Measurements from ENCODE around the gene CEACAM16. TPM values are rescaled to one million over a fixed set of nuclear protein-coding genes. Genes with fewer than 3 reads are reported as not detected.

Gene CEACAM16
- polyA plus RNA-seq, 1 donor (not counting 4 experiments of a cell fraction or from before 2014, with no cell fraction given) = not detected

DNA sequence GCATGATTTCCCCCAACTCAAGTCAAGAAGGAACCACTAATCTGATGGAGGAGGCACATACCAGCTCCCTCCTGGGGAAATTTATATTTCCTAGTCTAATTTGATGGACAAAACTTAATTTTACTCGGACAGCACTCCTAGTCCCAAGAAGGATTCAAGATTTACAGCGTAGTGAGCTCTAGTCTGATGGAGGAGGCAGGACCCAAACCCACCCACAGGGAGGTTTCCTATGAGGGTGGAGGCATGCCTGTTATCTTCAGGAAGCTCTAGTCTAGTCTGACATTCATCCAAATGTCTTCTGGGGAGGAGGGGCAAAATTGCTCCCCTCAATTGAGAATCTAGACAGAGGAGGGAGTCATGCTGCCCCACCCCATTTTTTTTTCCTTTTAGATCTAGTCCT is 39.2 kb downstream of the CEACAM16 start:
- H3K9ac ChIP-seq (ENCODE audit: control insufficient read depth, extremely low read depth, insufficient read depth, low read length) = no peak overlapping the region
- peaks cover 24% of the 10 kb centered on the region for H3K4me1 ChIP-seq (ENCODE audit: control insufficient read depth, extremely low read depth, insufficient read depth, low read length)
- H3K79me2 ChIP-seq (ENCODE audit: control insufficient read depth, insufficient read depth, low read length) = no peaks in the 10 kb centered on the region
- no peaks in the 10 kb centered on the region for H4K20me1 ChIP-seq (ENCODE audit: control insufficient read depth, extremely low read depth, insufficient read depth, low read length)
- no peaks in the 10 kb centered on the region for H3K36me3 ChIP-seq (ENCODE audit: control insufficient read depth in 2 of 2, extremely low read depth in 1 of 2, insufficient read depth in 2 of 2, low read length in 2 of 2)
- no peak overlapping the region for H3K27ac ChIP-seq (ENCODE audit: control insufficient read depth, insufficient read depth, low read length)
- no peak for DNase-seq (ENCODE audit: low read depth, low spot score)
- H3K27me3 ChIP-seq (ENCODE audit: control insufficient read depth, extremely low read depth, insufficient read depth, low read length) = no peaks in the 10 kb centered on the region
- no peak for FAIRE-seq
- no peak overlapping the region for H2AFZ ChIP-seq (ENCODE audit: control insufficient read depth, low read length)
- no peak for TF ChIP-seq EZH2 (IDR thresholded peaks at IDR 0.05; ENCODE audit: low read length)
- TF ChIP-seq, protein P1, sequence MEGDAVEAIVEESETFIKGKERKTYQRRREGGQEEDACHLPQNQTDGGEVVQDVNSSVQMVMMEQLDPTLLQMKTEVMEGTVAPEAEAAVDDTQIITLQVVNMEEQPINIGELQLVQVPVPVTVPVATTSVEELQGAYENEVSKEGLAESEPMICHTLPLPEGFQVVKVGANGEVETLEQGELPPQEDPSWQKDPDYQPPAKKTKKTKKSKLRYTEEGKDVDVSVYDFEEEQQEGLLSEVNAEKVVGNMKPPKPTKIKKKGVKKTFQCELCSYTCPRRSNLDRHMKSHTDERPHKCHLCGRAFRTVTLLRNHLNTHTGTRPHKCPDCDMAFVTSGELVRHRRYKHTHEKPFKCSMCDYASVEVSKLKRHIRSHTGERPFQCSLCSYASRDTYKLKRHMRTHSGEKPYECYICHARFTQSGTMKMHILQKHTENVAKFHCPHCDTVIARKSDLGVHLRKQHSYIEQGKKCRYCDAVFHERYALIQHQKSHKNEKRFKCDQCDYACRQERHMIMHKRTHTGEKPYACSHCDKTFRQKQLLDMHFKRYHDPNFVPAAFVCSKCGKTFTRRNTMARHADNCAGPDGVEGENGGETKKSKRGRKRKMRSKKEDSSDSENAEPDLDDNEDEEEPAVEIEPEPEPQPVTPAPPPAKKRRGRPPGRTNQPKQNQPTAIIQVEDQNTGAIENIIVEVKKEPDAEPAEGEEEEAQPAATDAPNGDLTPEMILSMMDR (optimal IDR thresholded peaks at IDR 0.05 in 1 of 3, IDR thresholded peaks at IDR 0.05 in 1 of 3, conservative IDR thresholded peaks at IDR 0.05 in 1 of 3; ENCODE audit: extremely low read depth in 1 of 3, insufficient read depth in 2 of 3, low read length in 3 of 3) = no peak
- H3K4me3 ChIP-seq (ENCODE audit: control insufficient read depth in 2 of 3, extremely low read depth in 1 of 3, insufficient read depth in 2 of 3, low read depth in 1 of 3, low read length in 3 of 3) = no peak overlapping the region
- dilution Hi-C loops (cut with MboI; ENCODE audit: extremely low pct_ligation_motif_present, low sequenced_read_pairs) = no loop called here
- H3K4me2 ChIP-seq (ENCODE audit: control insufficient read depth, extremely low read depth, insufficient read depth, low read depth, low read length) = no peak overlapping the region
- H3K9me1 ChIP-seq (ENCODE audit: control insufficient read depth, extremely low read depth, insufficient read depth, low read length) = no peaks in the 10 kb centered on the region
- H3K9me3 ChIP-seq (ENCODE audit: control insufficient read depth, low read depth, low read length) = no peaks in the 10 kb centered on the region

DNA sequence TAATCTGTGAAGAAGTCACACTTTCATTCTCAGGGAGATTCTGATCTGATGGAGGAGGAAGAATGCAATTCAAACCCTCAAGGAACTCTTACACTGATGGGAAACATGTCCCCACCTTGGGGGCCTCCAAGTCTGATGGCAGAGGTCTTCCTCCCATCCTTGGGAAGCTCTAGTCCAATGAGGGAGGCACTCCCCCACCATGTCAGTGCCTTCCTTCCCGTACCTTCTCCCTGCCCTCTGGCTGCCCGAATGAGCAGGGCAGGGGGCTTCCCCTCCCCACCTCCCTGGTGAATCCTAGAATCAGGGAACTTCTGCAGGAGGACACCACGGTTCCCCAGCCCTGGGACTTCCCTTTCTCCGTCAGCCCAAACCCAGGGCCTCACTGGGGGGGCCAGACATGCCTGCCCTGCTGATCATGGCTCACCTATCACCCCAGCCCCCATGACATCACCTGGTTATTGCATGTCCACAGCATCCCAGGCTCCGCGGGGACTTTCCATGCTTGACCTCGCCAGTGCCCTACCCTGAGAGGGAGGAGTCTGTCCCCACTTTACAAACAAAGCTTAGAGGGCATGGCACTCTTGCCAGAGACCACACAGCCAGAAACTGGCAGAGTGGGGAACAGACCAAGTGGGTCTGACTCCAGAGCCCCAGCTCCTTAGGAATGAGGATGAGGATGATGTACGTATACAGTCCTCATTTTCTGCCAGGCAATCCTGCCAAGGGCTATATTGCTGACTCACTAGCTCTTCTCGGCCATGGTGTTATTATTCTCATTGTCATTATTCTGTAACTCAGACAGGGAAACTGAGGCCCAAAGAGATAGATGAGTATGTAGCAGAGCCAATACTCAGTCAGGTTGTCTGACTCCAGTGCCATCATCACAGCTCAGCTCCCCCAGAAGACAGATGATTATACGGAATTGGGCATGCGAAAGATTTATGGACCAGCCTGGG is 39.9 kb downstream of the CEACAM16 start:
- TF ChIP-seq, protein P1 (optimal IDR thresholded peaks at IDR 0.05 in 1 of 3, IDR thresholded peaks at IDR 0.05 in 1 of 3, conservative IDR thresholded peaks at IDR 0.05 in 1 of 3; ENCODE audit: extremely low read depth in 1 of 3, insufficient read depth in 2 of 3, low read length in 3 of 3) = no peak
- no peak for TF ChIP-seq EZH2 (IDR thresholded peaks at IDR 0.05; ENCODE audit: low read length)
- no peak for FAIRE-seq
- H3K9me3 ChIP-seq (ENCODE audit: control insufficient read depth, low read depth, low read length) = no peaks in the 10 kb centered on the region
- peaks cover 24% of the 10 kb centered on the region for H3K4me1 ChIP-seq (ENCODE audit: control insufficient read depth, extremely low read depth, insufficient read depth, low read length)
- H3K27ac ChIP-seq (ENCODE audit: control insufficient read depth, insufficient read depth, low read length) = no peak overlapping the region
- dilution Hi-C loops (cut with MboI; ENCODE audit: extremely low pct_ligation_motif_present, low sequenced_read_pairs) = no loop called here
- no peaks in the 10 kb centered on the region for H3K36me3 ChIP-seq (ENCODE audit: control insufficient read depth in 2 of 2, extremely low read depth in 1 of 2, insufficient read depth in 2 of 2, low read length in 2 of 2)
- no peak for DNase-seq (ENCODE audit: low read depth, low spot score)
- no peaks in the 10 kb centered on the region for H3K9me1 ChIP-seq (ENCODE audit: control insufficient read depth, extremely low read depth, insufficient read depth, low read length)
- H3K9ac ChIP-seq (ENCODE audit: control insufficient read depth, extremely low read depth, insufficient read depth, low read length) = no peak overlapping the region
- no peaks in the 10 kb centered on the region for H3K79me2 ChIP-seq (ENCODE audit: control insufficient read depth, insufficient read depth, low read length)
- no peaks in the 10 kb centered on the region for H4K20me1 ChIP-seq (ENCODE audit: control insufficient read depth, extremely low read depth, insufficient read depth, low read length)
- no peaks in the 10 kb centered on the region for H3K27me3 ChIP-seq (ENCODE audit: control insufficient read depth, extremely low read depth, insufficient read depth, low read length)
- no peak overlapping the region for H2AFZ ChIP-seq (ENCODE audit: control insufficient read depth, low read length)
- no peak overlapping the region for H3K4me2 ChIP-seq (ENCODE audit: control insufficient read depth, extremely low read depth, insufficient read depth, low read depth, low read length)
- H3K4me3 ChIP-seq (ENCODE audit: control insufficient read depth in 2 of 3, extremely low read depth in 1 of 3, insufficient read depth in 2 of 3, low read depth in 1 of 3, low read length in 3 of 3) = no peak overlapping the region
